ENCODE data around the gene REPS1.

REPS1 gene

DNA sequence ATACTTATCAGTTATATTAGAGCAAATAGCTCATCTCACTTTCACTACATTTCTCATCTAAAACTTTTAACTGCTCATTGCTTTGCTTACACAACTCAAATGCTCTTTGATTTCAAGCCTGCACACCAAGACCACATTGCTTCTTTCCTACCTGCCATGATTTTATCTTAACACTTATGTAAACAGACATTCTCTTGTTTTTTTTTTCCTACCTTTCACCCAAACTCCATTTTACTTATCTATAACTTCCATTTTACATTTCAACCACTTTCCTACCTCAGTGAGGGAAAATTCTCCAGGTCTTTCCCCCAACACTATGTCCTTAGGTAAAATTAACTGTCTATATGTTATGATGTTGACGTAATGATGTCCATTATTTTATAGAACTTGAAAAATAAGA is 24.0 kb downstream of the REPS1 start:
- CTCF ChIA-PET, result interaction anchor here (1.3 to 1.9 kb wide), 2 partner anchors 10 to 13 kb away, joined by 3 to 4 read pairs; no protein-coding TSS in a partner anchor
- peaks cover 0 to 2% (median under 1%) of the 10 kb centered on the region in 4 experiments for H3K4me1 ChIP-seq (ENCODE audit: control extremely low read depth in 1 of 4, control insufficient read depth in 4 of 4, insufficient read depth in 4 of 4, low read length in 3 of 4)
- H3K36me3 ChIP-seq (ENCODE audit: control insufficient read depth in 4 of 4, insufficient read depth in 4 of 4, low read length in 3 of 4), result peaks cover 0 to 3% (median 0%) of the 10 kb centered on the region in 4 experiments
- no peaks in the 10 kb centered on the region for H3K27me3 ChIP-seq (replicated peaks in 2 of 5; ENCODE audit: control insufficient read depth in 4 of 5, insufficient read depth in 5 of 5, low read length in 4 of 5)
- no peaks in the 10 kb centered on the region for H3K9me3 ChIP-seq (ENCODE audit: control extremely low read depth in 1 of 5, control insufficient read depth in 4 of 5, insufficient read depth in 2 of 5, low read depth in 1 of 5, low read length in 4 of 5)
- POLR2A ChIA-PET, result no interaction called here
- no peak overlapping the region for H3K27ac ChIP-seq (ENCODE audit: insufficient read depth in 1 of 2, low read depth in 1 of 2, low read length in 2 of 2, poor library complexity in 1 of 2, severe bottlenecking in 2 of 2)
- no peak for DNase-seq
- H3K4me3 ChIP-seq (ENCODE audit: control insufficient read depth in 1 of 7, extremely low read depth in 1 of 7, insufficient read depth in 4 of 7, low read depth in 2 of 7, low read length in 6 of 7), result no peak overlapping the region
- no CpG with 5 or more reads among the region's 1 CpG for WGBS (ENCODE audit: insufficient coverage)

DNA sequence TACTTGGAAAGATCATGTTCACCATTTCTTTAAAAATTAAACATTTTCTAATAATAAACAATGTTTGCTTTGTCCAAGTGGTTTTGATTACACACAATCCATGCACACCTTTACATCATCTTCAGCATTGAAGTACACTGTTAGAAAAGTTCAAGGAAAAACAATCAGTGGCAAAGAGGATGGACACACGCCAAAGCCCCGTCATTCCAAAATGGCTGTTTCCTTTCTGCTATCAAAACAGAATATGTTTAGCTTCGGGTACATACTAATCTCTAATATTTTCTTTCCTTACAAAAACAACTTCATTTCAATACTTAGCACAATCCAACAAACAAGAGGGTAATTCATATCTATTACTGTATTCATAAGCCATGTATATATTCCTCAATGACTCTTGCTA is 24.5 kb downstream of the REPS1 start:
- no peaks in the 10 kb centered on the region for H3K9me3 ChIP-seq (ENCODE audit: control extremely low read depth in 1 of 5, control insufficient read depth in 4 of 5, insufficient read depth in 2 of 5, low read depth in 1 of 5, low read length in 4 of 5)
- 100% methylated on average over 3 of the region's 3 CpGs for WGBS (ENCODE audit: insufficient coverage)
- H3K4me3 ChIP-seq (ENCODE audit: control insufficient read depth in 1 of 7, extremely low read depth in 1 of 7, insufficient read depth in 4 of 7, low read depth in 2 of 7, low read length in 6 of 7), result no peak overlapping the region
- ChIA-PET POLR2A (no interaction called here), CTCF (interaction anchor here (1.3 to 1.9 kb wide), 2 partner anchors 9 to 13 kb away, joined by 3 to 4 read pairs; no protein-coding TSS in a partner anchor)
- H3K27me3 ChIP-seq (replicated peaks in 2 of 5; ENCODE audit: control insufficient read depth in 4 of 5, insufficient read depth in 5 of 5, low read length in 4 of 5), result no peaks in the 10 kb centered on the region
- H3K27ac ChIP-seq (ENCODE audit: insufficient read depth in 1 of 2, low read depth in 1 of 2, low read length in 2 of 2, poor library complexity in 1 of 2, severe bottlenecking in 2 of 2), result no peak overlapping the region
- no peak for DNase-seq
- peaks cover 0 to 7% (median 3%) of the 10 kb centered on the region in 4 experiments for H3K4me1 ChIP-seq (ENCODE audit: control extremely low read depth in 1 of 4, control insufficient read depth in 4 of 4, insufficient read depth in 4 of 4, low read length in 3 of 4)
- H3K36me3 ChIP-seq (ENCODE audit: control insufficient read depth in 4 of 4, insufficient read depth in 4 of 4, low read length in 3 of 4), result peaks cover 0 to 3% (median 0%) of the 10 kb centered on the region in 4 experiments

- ChIA-PET POLR2A (no interaction called here), CTCF (interaction anchor here (1.3 to 1.9 kb wide), 2 partner anchors 9 to 14 kb away, joined by 3 to 4 read pairs; no protein-coding TSS in a partner anchor)
- 100% methylated on average over 1 of the region's 3 CpGs for WGBS (ENCODE audit: insufficient coverage)
- Histone ChIP-seq H3K9me3 (ENCODE audit: control extremely low read depth in 1 of 5, control insufficient read depth in 4 of 5, insufficient read depth in 2 of 5, low read depth in 1 of 5, low read length in 4 of 5) (no peaks in the 10 kb centered on the region), H3K36me3 (ENCODE audit: control insufficient read depth in 4 of 4, insufficient read depth in 4 of 4, low read length in 3 of 4) (peaks cover 0 to 3% (median 0%) of the 10 kb centered on the region in 4 experiments), H3K27me3 (replicated peaks in 2 of 5; ENCODE audit: control insufficient read depth in 4 of 5, insufficient read depth in 5 of 5, low read length in 4 of 5) (no peaks in the 10 kb centered on the region), H3K4me1 (ENCODE audit: control extremely low read depth in 1 of 4, control insufficient read depth in 4 of 4, insufficient read depth in 4 of 4, low read length in 3 of 4) (peaks cover 0 to 11% (median 5%) of the 10 kb centered on the region in 4 experiments), H3K27ac (ENCODE audit: insufficient read depth in 1 of 2, low read depth in 1 of 2, low read length in 2 of 2, poor library complexity in 1 of 2, severe bottlenecking in 2 of 2) (no peak overlapping the region), H3K4me3 (ENCODE audit: control insufficient read depth in 1 of 7, extremely low read depth in 1 of 7, insufficient read depth in 4 of 7, low read depth in 2 of 7, low read length in 6 of 7) (no peak overlapping the region)
- no peak for DNase-seq
Measured at GRCh38 chr6:138963119-138963518, 24.9 kb downstream of the REPS1 start.

GRCh38 chr6:138959521-138959920 is 28.5 kb downstream of the REPS1 start:
- no peak for DNase-seq
- H3K9me3 ChIP-seq (ENCODE audit: control extremely low read depth in 1 of 5, control insufficient read depth in 4 of 5, insufficient read depth in 2 of 5, low read depth in 1 of 5, low read length in 4 of 5), result no peaks in the 10 kb centered on the region
- no CpG with 5 or more reads among the region's 3 CpGs for WGBS (ENCODE audit: insufficient coverage)
- H3K4me3 ChIP-seq (ENCODE audit: control insufficient read depth in 1 of 7, extremely low read depth in 1 of 7, insufficient read depth in 4 of 7, low read depth in 2 of 7, low read length in 6 of 7), result no peak overlapping the region
- peaks cover 0 to 3% (median 0%) of the 10 kb centered on the region in 4 experiments for H3K36me3 ChIP-seq (ENCODE audit: control insufficient read depth in 4 of 4, insufficient read depth in 4 of 4, low read length in 3 of 4)
- peaks cover 0 to 22% (median 6%) of the 10 kb centered on the region in 4 experiments for H3K4me1 ChIP-seq (ENCODE audit: control extremely low read depth in 1 of 4, control insufficient read depth in 4 of 4, insufficient read depth in 4 of 4, low read length in 3 of 4)
- H3K27ac ChIP-seq (ENCODE audit: insufficient read depth in 1 of 2, low read depth in 1 of 2, low read length in 2 of 2, poor library complexity in 1 of 2, severe bottlenecking in 2 of 2), result no peak overlapping the region
- ChIA-PET CTCF (interaction anchor here (1.0 kb wide), 1 partner anchor 28 kb away, joined by 3 read pairs; no protein-coding TSS in a partner anchor), POLR2A (no interaction called here)
- H3K27me3 ChIP-seq (replicated peaks in 2 of 5; ENCODE audit: control insufficient read depth in 4 of 5, insufficient read depth in 5 of 5, low read length in 4 of 5), result no peaks in the 10 kb centered on the region

- H3K36me3 ChIP-seq (ENCODE audit: control insufficient read depth in 4 of 4, insufficient read depth in 4 of 4, low read length in 3 of 4), result peaks cover 0 to 3% (median 0%) of the 10 kb centered on the region in 4 experiments
- no peak for DNase-seq
- no peak overlapping the region for H3K4me3 ChIP-seq (ENCODE audit: control insufficient read depth in 1 of 7, extremely low read depth in 1 of 7, insufficient read depth in 4 of 7, low read depth in 2 of 7, low read length in 6 of 7)
- ChIA-PET POLR2A (no interaction called here), CTCF (interaction anchor here (1.0 kb wide), 1 partner anchor 29 kb away, joined by 3 read pairs; no protein-coding TSS in a partner anchor)
- peaks cover 0 to 22% (median 6%) of the 10 kb centered on the region in 4 experiments for H3K4me1 ChIP-seq (ENCODE audit: control extremely low read depth in 1 of 4, control insufficient read depth in 4 of 4, insufficient read depth in 4 of 4, low read length in 3 of 4)
- H3K9me3 ChIP-seq (ENCODE audit: control extremely low read depth in 1 of 5, control insufficient read depth in 4 of 5, insufficient read depth in 2 of 5, low read depth in 1 of 5, low read length in 4 of 5), result no peaks in the 10 kb centered on the region
- H3K27ac ChIP-seq (ENCODE audit: insufficient read depth in 1 of 2, low read depth in 1 of 2, low read length in 2 of 2, poor library complexity in 1 of 2, severe bottlenecking in 2 of 2), result no peak overlapping the region
- no peaks in the 10 kb centered on the region for H3K27me3 ChIP-seq (replicated peaks in 2 of 5; ENCODE audit: control insufficient read depth in 4 of 5, insufficient read depth in 5 of 5, low read length in 4 of 5)
- no CpG with 5 or more reads among the region's 1 CpG for WGBS (ENCODE audit: insufficient coverage)
Measured at GRCh38 chr6:138958595-138958994, 29.5 kb downstream of the REPS1 start.

GRCh38 chr6:138957903-138958302 is 30.1 kb downstream of the REPS1 start:
- CTCF ChIA-PET, result no interaction called here
- Histone ChIP-seq H3K27ac (ENCODE audit: insufficient read depth in 1 of 2, low read depth in 1 of 2, low read length in 2 of 2, poor library complexity in 1 of 2, severe bottlenecking in 2 of 2) (no peak overlapping the region), H3K9me3 (ENCODE audit: control extremely low read depth in 1 of 5, control insufficient read depth in 4 of 5, insufficient read depth in 2 of 5, low read depth in 1 of 5, low read length in 4 of 5) (no peaks in the 10 kb centered on the region), H3K36me3 (ENCODE audit: control insufficient read depth in 4 of 4, insufficient read depth in 4 of 4, low read length in 3 of 4) (no peaks in the 10 kb centered on the region), H3K27me3 (replicated peaks in 2 of 5; ENCODE audit: control insufficient read depth in 4 of 5, insufficient read depth in 5 of 5, low read length in 4 of 5) (no peaks in the 10 kb centered on the region), H3K4me3 (ENCODE audit: control insufficient read depth in 1 of 7, extremely low read depth in 1 of 7, insufficient read depth in 4 of 7, low read depth in 2 of 7, low read length in 6 of 7) (peak overlapping the region in 1 of 7 experiments; percentile 10), H3K4me1 (ENCODE audit: control extremely low read depth in 1 of 4, control insufficient read depth in 4 of 4, insufficient read depth in 4 of 4, low read length in 3 of 4) (peaks cover 0 to 22% (median 6%) of the 10 kb centered on the region in 4 experiments)
- WGBS (ENCODE audit: insufficient coverage), result no CpG with 5 or more reads among the region's 2 CpGs
- POLR2A ChIA-PET, result no interaction called here
- no peak for DNase-seq

DNA sequence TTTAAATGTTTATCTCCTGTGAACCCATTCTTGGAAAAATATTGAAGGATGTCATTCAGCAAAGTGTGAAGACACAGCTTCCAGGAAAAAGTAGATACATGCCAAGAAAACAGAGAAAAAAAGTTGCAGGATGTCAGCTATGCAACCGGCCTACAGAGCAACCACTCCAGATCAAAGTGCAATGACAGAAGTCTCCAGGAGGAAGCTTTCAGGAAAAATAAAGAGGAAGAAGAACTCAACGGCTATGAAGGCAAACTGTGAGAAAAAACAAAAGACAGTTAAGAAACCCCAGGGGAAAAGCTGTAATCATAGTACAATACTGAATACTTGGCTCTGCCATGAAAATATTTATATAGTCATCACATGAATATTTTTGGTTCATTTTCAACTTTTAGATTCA is 30.6 kb downstream of the REPS1 start:
- H3K9me3 ChIP-seq (ENCODE audit: control extremely low read depth in 1 of 5, control insufficient read depth in 4 of 5, insufficient read depth in 2 of 5, low read depth in 1 of 5, low read length in 4 of 5), result no peaks in the 10 kb centered on the region
- H3K4me3 ChIP-seq (ENCODE audit: control insufficient read depth in 1 of 7, extremely low read depth in 1 of 7, insufficient read depth in 4 of 7, low read depth in 2 of 7, low read length in 6 of 7), result no peak overlapping the region
- no peaks in the 10 kb centered on the region for H3K27me3 ChIP-seq (replicated peaks in 2 of 5; ENCODE audit: control insufficient read depth in 4 of 5, insufficient read depth in 5 of 5, low read length in 4 of 5)
- ChIA-PET POLR2A (no interaction called here), CTCF (no interaction called here)
- H3K36me3 ChIP-seq (ENCODE audit: control insufficient read depth in 4 of 4, insufficient read depth in 4 of 4, low read length in 3 of 4), result no peaks in the 10 kb centered on the region
- no peak for DNase-seq
- H3K4me1 ChIP-seq (ENCODE audit: control extremely low read depth in 1 of 4, control insufficient read depth in 4 of 4, insufficient read depth in 4 of 4, low read length in 3 of 4), result peaks cover 0 to 22% (median 6%) of the 10 kb centered on the region in 4 experiments
- H3K27ac ChIP-seq (ENCODE audit: insufficient read depth in 1 of 2, low read depth in 1 of 2, low read length in 2 of 2, poor library complexity in 1 of 2, severe bottlenecking in 2 of 2), result no peak overlapping the region
- WGBS (ENCODE audit: insufficient coverage), result 40% methylated on average over 1 of the region's 2 CpGs

All from common myeloid progenitor, CD34-positive (primary cell).